Measurements from ENCODE around the gene IFNA13. TPM values are rescaled to one million over a fixed set of nuclear protein-coding genes. Genes with fewer than 3 reads are reported as not detected.

Gene IFNA13
- total RNA-seq, 1 donor from 2014 or later, result not detected

- H3K9me3 Mint-ChIP-seq (ENCODE audit: unreplicated experiment), result no peaks in the 10 kb centered on the region
- DNase-seq (ENCODE audit: low spot score), result no peak
- H3K4me3 Mint-ChIP-seq (ENCODE audit: unreplicated experiment), result no peak overlapping the region
- no peak for TF ChIP-seq CTCF (IDR thresholded peaks at IDR 0.05; ENCODE audit: unreplicated experiment)
- peaks cover 2% of the 10 kb centered on the region for H3K27me3 Mint-ChIP-seq (ENCODE audit: unreplicated experiment)
- no peak overlapping the region for H3K27ac Mint-ChIP-seq (ENCODE audit: unreplicated experiment)
- H3K4me1 Mint-ChIP-seq (ENCODE audit: unreplicated experiment), result no peaks in the 10 kb centered on the region
- H3K36me3 Mint-ChIP-seq (ENCODE audit: low read depth, unreplicated experiment), result no peaks in the 10 kb centered on the region
Measured at GRCh38 chr9:21357479-21358460, 10.1 kb downstream of the IFNA13 start.

GRCh38 chr9:21350787-21351186 lies 17.1 kb downstream of the IFNA13 start, which contains the start of gene IFNA6:
Gene IFNA6, minus strand, starts transcription at chr9:21350887. Its CDS starts 0 bp downstream, at chr9:21350887.
- H3K27me3 Mint-ChIP-seq (ENCODE audit: unreplicated experiment), result no peaks in the 10 kb centered on the region
- TF ChIP-seq CTCF (IDR thresholded peaks at IDR 0.05; ENCODE audit: unreplicated experiment), result no peak
- no peak within 1 kb of the TSS for H3K4me3 Mint-ChIP-seq (ENCODE audit: unreplicated experiment)
- no peak for DNase-seq (ENCODE audit: low spot score)
- no peaks in the 10 kb centered on the region for H3K9me3 Mint-ChIP-seq (ENCODE audit: unreplicated experiment)
- H3K36me3 Mint-ChIP-seq (ENCODE audit: low read depth, unreplicated experiment), result no peaks in the 10 kb centered on the region
- no peaks in the 10 kb centered on the region for H3K4me1 Mint-ChIP-seq (ENCODE audit: unreplicated experiment)
- H3K27ac Mint-ChIP-seq (ENCODE audit: unreplicated experiment), result no peak within 1 kb of the TSS

- Mint-ChIP-seq H3K27ac (ENCODE audit: unreplicated experiment) (no peak overlapping the region), H3K36me3 (ENCODE audit: low read depth, unreplicated experiment) (no peaks in the 10 kb centered on the region), H3K27me3 (ENCODE audit: unreplicated experiment) (no peaks in the 10 kb centered on the region), H3K4me1 (ENCODE audit: unreplicated experiment) (no peaks in the 10 kb centered on the region), H3K4me3 (ENCODE audit: unreplicated experiment) (no peak overlapping the region), H3K9me3 (ENCODE audit: unreplicated experiment) (no peaks in the 10 kb centered on the region)
- no peak for TF ChIP-seq CTCF (IDR thresholded peaks at IDR 0.05; ENCODE audit: unreplicated experiment)
- no peak for DNase-seq (ENCODE audit: low spot score)
Measured at GRCh38 chr9:21348430-21348970, 19.4 kb downstream of the IFNA13 start.

- H3K27me3 Mint-ChIP-seq (ENCODE audit: unreplicated experiment), result peaks cover 1% of the 10 kb centered on the region
- H3K4me3 Mint-ChIP-seq (ENCODE audit: unreplicated experiment), result no peak overlapping the region
- H3K4me1 Mint-ChIP-seq (ENCODE audit: unreplicated experiment), result no peaks in the 10 kb centered on the region
- no peaks in the 10 kb centered on the region for H3K36me3 Mint-ChIP-seq (ENCODE audit: low read depth, unreplicated experiment)
- H3K9me3 Mint-ChIP-seq (ENCODE audit: unreplicated experiment), result no peaks in the 10 kb centered on the region
- DNase-seq (ENCODE audit: low spot score), result no peak
- no peak overlapping the region for H3K27ac Mint-ChIP-seq (ENCODE audit: unreplicated experiment)
- no peak for TF ChIP-seq CTCF (IDR thresholded peaks at IDR 0.05; ENCODE audit: unreplicated experiment)
Measured at GRCh38 chr9:21340735-21341134, 27.1 kb downstream of the IFNA13 start.

- Mint-ChIP-seq H3K27ac (ENCODE audit: unreplicated experiment) (no peak overlapping the region), H3K4me3 (ENCODE audit: unreplicated experiment) (no peak overlapping the region), H3K4me1 (ENCODE audit: unreplicated experiment) (peaks cover 25% of the 10 kb centered on the region), H3K27me3 (ENCODE audit: unreplicated experiment) (peaks cover 1% of the 10 kb centered on the region), H3K36me3 (ENCODE audit: low read depth, unreplicated experiment) (peaks cover 13% of the 10 kb centered on the region), H3K9me3 (ENCODE audit: unreplicated experiment) (no peaks in the 10 kb centered on the region)
- DNase-seq (ENCODE audit: low spot score), result no peak
- no peak for TF ChIP-seq CTCF (IDR thresholded peaks at IDR 0.05; ENCODE audit: unreplicated experiment)
Measured at GRCh38 chr9:21336457-21336856, 31.4 kb downstream of the IFNA13 start.
